GM12872 (cell line): ENCODE data around the gene NAIF1.

Experiments used
- TF ChIP-seq, protein P1 (sequence below): IDR thresholded peaks from 3 replicates; pipeline ENCODE4 v1.5.1; 2011; ENCODE audit warnings: low read depth, mild to moderate bottlenecking, low read length, moderate library complexity; ENCODE audit not compliant: insufficient read depth

The NAIF1 gene

DNA sequence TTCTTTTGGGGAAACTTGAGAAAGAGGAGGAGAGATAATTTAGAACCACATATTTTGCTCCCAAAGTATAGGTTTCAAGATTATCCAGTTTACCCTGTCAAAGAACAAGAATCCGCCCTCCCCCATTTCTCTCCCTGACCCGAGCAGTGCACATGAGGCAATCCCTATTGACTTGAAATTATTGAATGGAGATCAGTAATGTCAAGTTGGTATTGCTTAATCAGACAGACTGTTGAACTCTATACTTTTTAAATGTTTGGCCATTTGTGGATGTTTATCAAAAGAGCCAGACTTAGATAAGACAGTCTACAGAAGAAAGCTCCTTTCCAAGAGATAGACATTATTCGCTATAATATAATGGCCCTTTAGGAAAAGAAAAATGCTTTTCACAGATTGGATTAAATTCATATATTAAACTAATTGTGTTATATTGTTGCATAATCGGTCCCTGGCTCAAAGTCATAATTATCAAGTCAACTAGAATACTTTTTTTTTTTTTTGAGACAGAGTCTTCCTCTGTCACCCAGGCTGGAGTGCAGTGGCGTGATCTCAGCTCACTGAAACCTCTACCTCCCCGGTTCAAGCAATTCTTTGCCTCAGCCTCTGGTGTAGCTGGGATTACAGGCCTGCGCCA, 6.2 kb upstream of the NAIF1 start:
- TF ChIP-seq, protein P1, sequence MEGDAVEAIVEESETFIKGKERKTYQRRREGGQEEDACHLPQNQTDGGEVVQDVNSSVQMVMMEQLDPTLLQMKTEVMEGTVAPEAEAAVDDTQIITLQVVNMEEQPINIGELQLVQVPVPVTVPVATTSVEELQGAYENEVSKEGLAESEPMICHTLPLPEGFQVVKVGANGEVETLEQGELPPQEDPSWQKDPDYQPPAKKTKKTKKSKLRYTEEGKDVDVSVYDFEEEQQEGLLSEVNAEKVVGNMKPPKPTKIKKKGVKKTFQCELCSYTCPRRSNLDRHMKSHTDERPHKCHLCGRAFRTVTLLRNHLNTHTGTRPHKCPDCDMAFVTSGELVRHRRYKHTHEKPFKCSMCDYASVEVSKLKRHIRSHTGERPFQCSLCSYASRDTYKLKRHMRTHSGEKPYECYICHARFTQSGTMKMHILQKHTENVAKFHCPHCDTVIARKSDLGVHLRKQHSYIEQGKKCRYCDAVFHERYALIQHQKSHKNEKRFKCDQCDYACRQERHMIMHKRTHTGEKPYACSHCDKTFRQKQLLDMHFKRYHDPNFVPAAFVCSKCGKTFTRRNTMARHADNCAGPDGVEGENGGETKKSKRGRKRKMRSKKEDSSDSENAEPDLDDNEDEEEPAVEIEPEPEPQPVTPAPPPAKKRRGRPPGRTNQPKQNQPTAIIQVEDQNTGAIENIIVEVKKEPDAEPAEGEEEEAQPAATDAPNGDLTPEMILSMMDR: no peak

DNA sequence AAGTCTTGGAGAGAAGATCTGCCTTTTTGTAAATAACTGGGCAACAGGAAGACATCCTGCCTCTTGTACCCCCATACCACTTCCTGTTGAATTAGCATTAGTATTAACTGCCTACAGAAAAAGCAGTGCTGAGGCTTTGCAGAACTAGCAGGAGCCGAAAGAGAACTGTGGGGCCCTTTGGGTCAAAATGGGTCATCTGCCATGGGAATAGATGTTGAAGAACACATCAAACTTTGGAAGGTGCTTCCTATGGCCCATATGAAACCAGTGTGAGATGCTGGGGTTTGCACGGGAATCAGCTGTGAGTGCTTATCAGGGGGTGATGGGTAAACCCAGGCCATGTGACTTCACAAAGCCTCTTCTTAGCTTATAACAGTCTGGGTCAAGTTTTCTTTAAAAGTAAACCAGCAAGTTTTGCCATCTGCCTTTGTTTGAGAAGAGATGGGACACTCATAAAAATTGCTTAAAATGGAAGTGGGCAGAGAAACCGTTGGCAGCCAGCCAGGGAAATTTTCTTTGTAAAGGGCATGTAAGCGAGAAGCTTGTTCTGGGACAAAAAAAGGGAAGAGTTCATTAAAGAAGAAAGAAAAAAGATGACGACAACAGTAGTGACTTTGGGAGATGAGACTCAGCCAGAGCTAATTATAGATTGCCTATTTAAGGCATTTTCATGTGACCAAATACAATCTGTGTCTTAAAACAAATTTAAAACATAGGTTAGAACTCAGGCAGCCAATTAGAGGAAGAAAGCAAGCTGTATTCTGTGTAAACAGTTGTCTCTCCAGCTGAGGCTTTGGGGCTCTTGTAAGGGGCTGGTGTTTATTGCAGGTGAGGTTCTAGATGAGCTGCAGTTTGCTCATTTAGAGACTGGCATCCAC, 5.3 kb upstream of the NAIF1 start:
- TF ChIP-seq, protein P1: no peak

DNA sequence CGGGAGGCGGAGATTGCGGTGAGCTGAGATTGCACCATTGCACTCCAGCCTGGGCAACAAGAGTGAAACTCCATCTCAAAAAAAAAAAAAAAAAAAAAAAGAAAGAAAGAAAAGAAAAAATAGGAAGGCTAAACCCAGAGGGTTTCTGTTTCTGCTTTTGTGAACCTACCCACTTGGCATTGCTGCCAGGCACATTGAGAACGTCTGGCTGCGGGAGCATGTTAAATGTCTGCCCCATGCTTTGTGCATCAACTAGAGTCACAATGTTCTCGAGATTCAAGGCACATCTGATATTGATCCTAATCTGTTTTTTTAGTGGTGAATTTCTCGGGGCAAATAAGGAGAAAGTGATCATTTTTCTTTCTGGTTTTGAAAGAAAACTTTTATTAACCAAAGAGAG, 3.8 kb upstream of the NAIF1 start:
- TF ChIP-seq, protein P1: no peak

DNA sequence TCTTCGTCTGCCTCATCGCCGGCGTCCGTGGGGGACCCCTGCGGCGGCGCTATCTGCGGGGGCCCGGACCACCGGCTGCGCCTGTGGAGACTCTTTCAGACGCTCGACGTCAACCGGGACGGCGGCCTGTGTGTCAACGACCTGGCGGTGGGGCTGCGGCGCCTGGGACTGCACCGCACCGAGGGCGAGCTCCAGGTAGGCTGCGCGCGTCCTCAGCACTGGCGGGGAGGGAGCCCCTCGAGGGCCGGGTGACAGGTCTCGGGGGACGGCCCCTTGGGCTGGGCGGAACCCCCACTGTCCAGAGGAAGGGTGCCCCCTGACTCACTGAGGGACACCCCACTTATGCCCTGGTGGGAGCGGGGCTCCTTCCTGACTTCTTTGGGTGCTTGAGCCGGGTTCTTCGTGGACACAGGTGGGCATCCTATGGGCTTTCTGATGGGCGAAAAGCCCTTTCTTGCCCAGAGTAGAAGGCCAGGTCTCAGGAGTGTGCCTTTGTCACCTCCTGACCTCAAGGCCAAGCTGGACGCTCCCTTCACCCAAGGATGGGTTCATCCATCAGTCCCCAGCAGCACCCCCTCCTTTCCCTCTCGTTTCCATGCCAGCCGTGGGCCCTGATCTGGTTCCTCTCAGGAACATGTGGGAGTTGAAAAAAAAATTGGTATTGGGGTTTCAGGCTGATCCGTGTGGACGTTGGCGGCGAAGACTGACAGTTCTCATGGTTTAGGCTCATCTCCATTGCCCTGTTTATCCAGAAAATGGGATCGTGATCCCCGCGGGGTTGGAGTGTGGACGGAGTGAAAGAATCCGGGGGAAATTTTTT, 1.5 kb upstream of the NAIF1 start:
- TF ChIP-seq, protein P1: no peak

DNA sequence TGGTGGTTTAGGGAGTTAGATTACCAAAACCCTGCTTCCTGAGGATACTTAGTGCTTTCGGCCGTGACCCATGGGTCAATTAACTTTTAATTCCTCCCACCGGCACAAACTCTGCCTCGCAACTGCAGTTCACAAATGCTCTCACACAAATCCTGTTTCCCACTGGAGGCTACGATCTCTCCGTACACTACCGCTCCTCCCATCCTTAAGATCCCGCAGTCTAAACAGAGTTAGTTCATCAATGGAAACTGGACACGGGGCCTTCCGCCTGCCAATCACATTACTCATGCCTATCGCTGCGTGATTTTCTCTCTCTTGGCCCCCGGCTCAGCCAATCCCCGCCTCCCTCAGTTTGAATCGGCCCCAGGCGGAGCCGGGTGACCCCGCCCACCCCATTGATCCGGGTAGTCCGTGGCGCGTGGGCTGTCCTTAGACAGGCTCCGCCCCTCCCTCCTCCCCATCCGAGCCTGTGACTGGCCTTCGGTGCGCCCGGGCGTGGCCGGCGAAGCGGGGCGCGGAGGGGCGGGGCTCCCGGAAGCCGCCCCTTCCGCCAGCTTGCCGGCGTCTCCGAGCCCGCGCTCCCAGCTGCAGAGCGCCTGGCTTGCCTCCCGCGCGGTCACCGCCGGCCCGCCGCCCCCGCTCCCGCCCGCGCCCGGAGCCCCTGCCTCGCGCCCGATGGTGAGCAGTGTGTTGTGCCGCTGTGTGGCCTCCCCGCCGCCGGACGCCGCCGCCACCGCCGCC, 695 bp upstream of the NAIF1 start, which contains the start of gene SLC25A25:
TSS of gene SLC25A25 (plus strand) at position 588 of the 741 bp plus-strand sequence. CDS start at position 676, 88 bp downstream.
- TF ChIP-seq, protein P1: no peak

DNA sequence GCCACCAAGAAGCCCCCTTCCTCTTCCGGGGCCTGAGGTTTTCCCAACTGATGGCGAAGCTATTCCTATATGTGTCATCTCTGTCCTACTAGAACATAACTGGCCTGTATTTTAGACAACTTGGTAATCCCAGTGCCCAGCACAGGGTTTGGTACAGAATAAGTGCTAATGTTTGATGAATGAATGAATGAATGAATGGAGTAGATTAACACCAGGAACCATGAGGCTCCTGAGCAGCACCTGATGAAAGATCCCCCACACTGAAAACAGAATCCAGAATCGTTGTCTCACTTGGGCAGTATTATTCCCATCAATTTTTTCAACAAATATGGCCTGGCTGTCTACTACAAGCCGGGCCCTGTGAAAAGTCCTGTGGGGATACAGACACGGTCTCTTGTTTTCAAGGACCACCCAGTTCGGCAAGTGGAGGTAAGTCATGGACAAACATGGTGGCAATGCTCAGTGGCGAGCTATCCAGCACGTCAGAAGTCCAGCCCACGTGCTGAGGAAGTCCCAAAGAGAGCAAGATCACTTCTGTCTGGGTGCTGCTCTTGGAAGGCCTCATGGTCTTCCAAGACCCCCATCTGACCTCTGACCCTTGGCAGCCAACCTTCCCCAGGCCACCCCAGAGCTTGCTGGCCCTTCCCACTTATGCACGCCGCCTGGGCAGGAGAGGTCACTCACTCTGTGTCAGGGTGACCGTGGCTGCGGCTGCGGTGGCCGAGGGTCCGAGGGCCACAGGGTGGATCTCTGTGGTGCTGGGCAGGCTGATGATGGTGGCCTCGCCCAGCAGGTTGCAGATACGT, 1.0 kb downstream of the NAIF1 start:
- TF ChIP-seq, protein P1: no peak
